ENCODE data around the gene USE1.

DNA sequence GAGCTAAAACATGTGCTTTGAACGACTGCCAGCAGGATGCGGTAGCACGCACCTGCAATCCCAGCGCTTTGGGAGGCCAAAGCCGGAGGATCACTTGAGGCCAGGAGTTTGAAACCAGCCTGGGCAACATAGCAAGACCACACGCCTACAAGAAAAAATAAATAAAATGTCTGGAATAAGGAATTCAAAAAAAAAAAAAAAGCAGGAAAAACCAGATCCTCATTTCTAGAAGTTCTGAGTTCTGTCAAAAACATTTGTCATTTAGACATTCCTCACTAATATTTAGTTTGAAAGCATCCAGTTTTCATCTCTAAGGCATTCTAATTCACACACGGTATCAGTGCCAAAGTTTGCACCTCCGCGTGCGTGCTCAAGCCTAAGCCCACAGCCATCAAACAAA, 36.9 kb upstream of the USE1 start:
- TF ChIP-seq, protein P1, sequence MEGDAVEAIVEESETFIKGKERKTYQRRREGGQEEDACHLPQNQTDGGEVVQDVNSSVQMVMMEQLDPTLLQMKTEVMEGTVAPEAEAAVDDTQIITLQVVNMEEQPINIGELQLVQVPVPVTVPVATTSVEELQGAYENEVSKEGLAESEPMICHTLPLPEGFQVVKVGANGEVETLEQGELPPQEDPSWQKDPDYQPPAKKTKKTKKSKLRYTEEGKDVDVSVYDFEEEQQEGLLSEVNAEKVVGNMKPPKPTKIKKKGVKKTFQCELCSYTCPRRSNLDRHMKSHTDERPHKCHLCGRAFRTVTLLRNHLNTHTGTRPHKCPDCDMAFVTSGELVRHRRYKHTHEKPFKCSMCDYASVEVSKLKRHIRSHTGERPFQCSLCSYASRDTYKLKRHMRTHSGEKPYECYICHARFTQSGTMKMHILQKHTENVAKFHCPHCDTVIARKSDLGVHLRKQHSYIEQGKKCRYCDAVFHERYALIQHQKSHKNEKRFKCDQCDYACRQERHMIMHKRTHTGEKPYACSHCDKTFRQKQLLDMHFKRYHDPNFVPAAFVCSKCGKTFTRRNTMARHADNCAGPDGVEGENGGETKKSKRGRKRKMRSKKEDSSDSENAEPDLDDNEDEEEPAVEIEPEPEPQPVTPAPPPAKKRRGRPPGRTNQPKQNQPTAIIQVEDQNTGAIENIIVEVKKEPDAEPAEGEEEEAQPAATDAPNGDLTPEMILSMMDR (conservative IDR thresholded peaks at IDR 0.05 in 1 of 2, IDR thresholded peaks at IDR 0.05 in 1 of 2; ENCODE audit: low read depth in 1 of 2, low read length in 2 of 2), result no peak
- TF ChIP-seq EZH2 (IDR thresholded peaks at IDR 0.05; ENCODE audit: low read length, missing control alignments), result no peak

All from fibroblast of lung (primary cell).